ENCODE measurements around the gene KLHDC1.
"Not testable (repeated sequence)": the region's sequence is repeated elsewhere in the genome, so short reads cannot be mapped to it uniquely, and the experiment has no call there.

The KLHDC1 gene

DNA sequence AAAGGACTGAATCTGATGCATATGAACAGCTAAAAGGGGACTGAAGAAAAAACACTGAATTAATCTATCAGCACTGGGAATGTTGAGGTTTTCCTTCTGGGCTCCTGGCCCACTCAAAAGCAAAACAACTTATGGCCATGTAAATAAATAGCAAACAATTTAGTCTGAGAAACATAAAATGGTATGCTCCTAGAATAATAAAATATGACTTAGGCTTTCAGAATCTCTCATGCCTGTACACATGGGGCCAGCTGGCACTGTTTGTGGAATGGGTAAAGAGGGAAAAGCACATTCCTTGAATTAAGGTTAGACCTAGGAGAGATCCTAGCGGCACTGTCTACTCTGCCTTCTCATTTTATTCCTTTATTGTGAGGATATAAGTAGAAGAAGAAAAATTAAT lies 81.2 kb downstream of the KLHDC1 start:
- no peak for ATAC-seq (replicated peaks)
- Mint-ChIP-seq H3K36me3 (ENCODE audit: insufficient read depth) (peaks cover 61% of the 10 kb centered on the region), H3K4me1 (ENCODE audit: low read depth in 2 of 2) (peaks cover 9 to 30% of the 10 kb centered on the region in 2 donors), H3K9me3 (no peaks in the 10 kb centered on the region), H3K27me3 (no peaks in the 10 kb centered on the region), H3K4me3 (no peak overlapping the region), H3K27ac (no peak overlapping the region)
- no peak for DNase-seq

DNA sequence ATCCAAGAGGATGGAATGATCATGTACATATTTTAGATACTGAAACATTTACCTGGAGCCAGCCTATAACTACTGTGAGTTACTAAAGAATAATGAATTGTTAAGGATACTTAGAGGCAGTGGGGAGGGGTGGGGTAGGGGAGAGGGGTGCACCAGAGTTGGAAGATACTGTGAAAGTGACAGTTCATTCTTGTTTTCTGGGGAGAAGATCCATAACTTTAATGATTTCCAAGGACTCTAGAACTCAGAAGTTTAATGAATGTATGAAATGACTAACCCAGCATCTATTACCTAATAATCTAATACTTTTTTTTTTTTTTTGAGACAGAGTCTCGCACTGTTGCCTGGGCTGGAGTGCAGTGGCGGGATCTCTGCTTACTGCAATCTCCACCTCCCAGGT lies 85.5 kb downstream of the KLHDC1 start:
- no peak for DNase-seq
- H3K4me1 Mint-ChIP-seq (ENCODE audit: low read depth in 2 of 2) = peaks cover 1 to 12% of the 10 kb centered on the region in 2 donors
- H3K27ac Mint-ChIP-seq = peak overlapping the region in 1 of 2 donors; percentile 25
- no peak overlapping the region for H3K4me3 Mint-ChIP-seq
- no peak for ATAC-seq (replicated peaks)
- H3K27me3 Mint-ChIP-seq = no peaks in the 10 kb centered on the region
- H3K9me3 Mint-ChIP-seq = no peaks in the 10 kb centered on the region
- peaks cover 80% of the 10 kb centered on the region for H3K36me3 Mint-ChIP-seq (ENCODE audit: insufficient read depth)

DNA sequence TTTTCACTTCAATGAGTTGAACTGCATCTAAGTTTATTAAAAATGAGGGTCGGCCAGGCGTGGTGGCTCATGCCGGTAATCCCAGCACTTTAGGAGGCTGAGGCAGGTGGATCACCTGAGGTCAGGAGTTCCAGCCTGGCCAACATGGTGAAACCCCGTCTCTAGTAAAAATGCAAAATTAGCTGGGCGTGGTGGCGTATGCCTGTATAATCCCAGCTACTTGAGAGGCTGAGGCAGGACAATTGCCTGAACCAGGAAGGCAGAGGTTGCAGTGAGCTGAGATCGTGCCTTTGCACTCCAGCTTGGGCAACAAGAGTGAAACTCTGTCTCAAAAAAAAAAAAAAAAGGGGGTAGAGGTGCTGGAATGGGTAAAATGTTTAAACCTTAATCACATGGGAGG lies 88.1 kb downstream of the KLHDC1 start:
- ATAC-seq (replicated peaks); H3K4me1 Mint-ChIP-seq (ENCODE audit: low read depth in 2 of 2); H3K4me3 Mint-ChIP-seq; DNase-seq; H3K9me3 Mint-ChIP-seq; H3K27me3 Mint-ChIP-seq: not testable (repeated sequence)
- Mint-ChIP-seq H3K36me3 (ENCODE audit: insufficient read depth) (peaks cover 87% of the 10 kb centered on the region), H3K27ac (peak overlapping the region; percentile 51 to 65)

DNA sequence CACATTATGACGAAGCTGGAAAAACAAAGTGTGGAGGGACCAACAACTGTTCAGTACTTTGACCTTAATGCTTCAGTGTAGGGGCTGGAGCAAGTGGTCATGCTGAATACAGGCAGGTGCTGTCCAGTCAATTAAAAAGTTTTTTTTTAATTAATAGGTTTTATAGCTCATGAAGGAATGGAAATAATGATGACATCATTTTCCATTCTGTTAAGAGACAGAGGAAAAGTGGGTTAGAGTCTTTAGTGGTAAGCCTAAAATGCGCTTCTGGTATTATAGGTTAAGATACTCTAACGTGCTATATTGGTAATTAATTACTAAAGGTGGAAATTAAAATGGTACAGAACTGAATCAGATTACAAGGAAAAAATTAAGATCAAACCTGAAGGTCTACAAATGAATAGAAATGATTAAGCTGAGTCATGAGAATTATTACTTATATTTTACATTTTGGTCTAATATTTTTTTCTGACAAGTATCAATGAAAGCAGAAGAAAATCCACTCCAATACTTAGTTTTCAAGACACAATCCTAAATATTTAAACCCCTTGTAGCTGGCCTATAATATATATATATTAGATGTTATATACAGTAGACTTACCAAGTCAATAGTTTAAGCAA lies 90.6 kb downstream of the KLHDC1 start:
- peaks cover 97% of the 10 kb centered on the region for H3K36me3 Mint-ChIP-seq (ENCODE audit: insufficient read depth)
- H3K4me1 Mint-ChIP-seq (ENCODE audit: low read depth in 2 of 2) = peaks cover 0 to 1% of the 10 kb centered on the region in 2 donors
- no peak overlapping the region for H3K27ac Mint-ChIP-seq
- H3K27me3 Mint-ChIP-seq = no peaks in the 10 kb centered on the region
- no peaks in the 10 kb centered on the region for H3K9me3 Mint-ChIP-seq
- no peak overlapping the region for H3K4me3 Mint-ChIP-seq
- DNase-seq (no peak), ATAC-seq (replicated peaks) (no peak)

DNA sequence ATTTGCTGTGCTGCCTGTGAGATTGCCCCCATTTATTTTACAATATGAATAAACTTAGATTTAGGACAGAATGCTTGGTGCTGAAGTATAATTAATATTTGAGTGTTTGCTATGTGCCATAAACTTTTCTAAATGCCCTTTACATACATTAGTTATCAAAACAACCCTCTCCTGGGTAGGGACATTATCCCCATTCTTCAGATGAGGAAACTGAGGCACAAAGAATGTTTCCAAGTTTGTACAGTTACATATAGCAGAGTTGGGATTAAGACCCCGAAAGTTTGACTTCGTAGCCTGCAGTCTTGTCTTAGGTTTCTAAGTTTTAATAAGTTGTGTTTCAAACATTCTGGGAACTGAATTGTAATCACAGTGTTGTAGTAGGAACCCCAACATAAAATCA lies 93.4 kb downstream of the KLHDC1 start:
- Mint-ChIP-seq H3K9me3 (no peaks in the 10 kb centered on the region), H3K4me1 (ENCODE audit: low read depth in 2 of 2) (peaks cover 0 to 6% of the 10 kb centered on the region in 2 donors), H3K27me3 (no peaks in the 10 kb centered on the region), H3K36me3 (ENCODE audit: insufficient read depth) (peaks cover 97% of the 10 kb centered on the region), H3K27ac (peak overlapping the region in 1 of 2 donors; percentile 64), H3K4me3 (no peak overlapping the region)
- no peak for DNase-seq
- ATAC-seq (replicated peaks) = no peak

DNA sequence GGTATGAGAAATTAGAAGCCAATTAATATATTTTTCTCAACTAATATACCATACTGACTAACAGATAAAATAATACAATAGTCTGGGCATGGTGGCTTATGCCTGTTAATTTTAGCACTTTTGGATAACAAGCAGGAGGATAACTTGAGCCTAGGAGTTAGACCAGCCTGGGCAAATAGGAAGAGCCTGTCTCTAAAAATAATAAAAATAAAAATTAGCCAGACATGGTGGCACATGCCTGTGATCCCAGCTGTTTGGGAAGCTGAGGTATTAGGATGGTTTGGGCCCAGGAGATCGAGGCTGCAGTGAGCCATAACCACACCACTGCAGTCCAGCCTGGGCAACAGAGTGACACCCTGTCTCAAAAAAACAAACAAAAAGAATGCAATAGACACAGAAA lies 99.7 kb downstream of the KLHDC1 start:
- ATAC-seq (replicated peaks) = no peak
- H3K4me1 Mint-ChIP-seq (ENCODE audit: low read depth in 2 of 2) = peaks cover 0 to 10% of the 10 kb centered on the region in 2 donors
- H3K9me3 Mint-ChIP-seq = no peaks in the 10 kb centered on the region
- H3K27ac Mint-ChIP-seq = peak overlapping the region; percentile 41 to 77
- DNase-seq = no peak
- no peak overlapping the region for H3K4me3 Mint-ChIP-seq
- H3K27me3 Mint-ChIP-seq = no peaks in the 10 kb centered on the region
- peaks cover 98% of the 10 kb centered on the region for H3K36me3 Mint-ChIP-seq (ENCODE audit: insufficient read depth)

DNA sequence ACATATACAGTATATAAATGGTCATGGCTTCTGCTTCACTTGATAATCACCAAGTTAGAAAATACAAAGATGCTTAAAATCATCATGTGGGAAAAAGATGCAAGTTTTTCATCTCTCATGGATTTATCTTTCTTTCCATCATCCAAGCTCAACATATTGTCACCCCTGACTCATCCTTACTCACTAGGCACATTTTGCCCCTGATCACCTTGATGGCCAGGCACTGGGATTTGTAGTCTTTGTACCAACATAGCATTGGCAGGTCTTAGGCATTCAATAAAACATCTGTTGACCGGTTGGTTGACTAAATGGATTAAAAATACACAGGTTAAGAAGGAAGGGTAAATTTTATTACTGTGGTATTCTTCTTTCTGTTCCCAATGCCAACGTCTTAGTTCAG lies 103.1 kb downstream of the KLHDC1 start:
- DNase-seq = no peak
- Mint-ChIP-seq H3K36me3 (ENCODE audit: insufficient read depth) (peaks cover 98% of the 10 kb centered on the region), H3K4me1 (ENCODE audit: low read depth in 2 of 2) (peaks cover 0 to 5% of the 10 kb centered on the region in 2 donors), H3K9me3 (no peaks in the 10 kb centered on the region), H3K27me3 (no peaks in the 10 kb centered on the region), H3K27ac (peak overlapping the region; percentile 18 to 68), H3K4me3 (no peak overlapping the region)
- ATAC-seq (replicated peaks) = no peak
